HEK293 (cell line): ENCODE measurements around the gene BCL11A.

Experiments
- CTCF ChIA-PET: fragments of 350-600 bp; formaldehyde crosslinking; extraction: SDS; loops from one replicate; lab custom pipeline; 2021; ENCODE audit warnings: antibody characterized with exemption; lab: Yijun Ruan, JAX
- POLR2A ChIA-PET: fragments of 300-600 bp; formaldehyde crosslinking; extraction: SDS; loops from one replicate; lab custom pipeline; 2020; ENCODE audit warnings: antibody characterized with exemption, inconsistent platforms; lab: Yijun Ruan, JAX
- H3K27ac ChIP-seq: fragments of 200-500 bp; sonication (Bioruptor generic); 2 replicates; pipeline ENCODE4 v1.5.1; 2014; ENCODE audit warnings: low read depth, low read length, control low read depth, inconsistent platforms; ENCODE audit errors: extremely low read depth
- H3K36me3 ChIP-seq, 2 experiments: fragments of 200-500 bp in 1 of 2; sonication (Bioruptor generic) in 1 of 2; 1 replicate in 1 of 2; 2 replicates in 1 of 2; pipeline ENCODE4 v1.5.1; 2014 to 2017; ENCODE audit warnings: inconsistent platforms in 2 of 2, low read length in 2 of 2; ENCODE audit not compliant: control insufficient read depth in 2 of 2, insufficient read depth in 1 of 2
- H3K4me1 ChIP-seq: fragments of 200-500 bp; sonication (Bioruptor generic); 2 replicates; pipeline ENCODE4 v1.5.1; 2014; ENCODE audit warnings: mild to moderate bottlenecking, low read length, inconsistent platforms; ENCODE audit not compliant: control insufficient read depth, insufficient read depth
- H3K4me3 ChIP-seq: 2 replicates; pipeline ENCODE4 v1.5.1; 2011; ENCODE audit warnings: low read depth, mild to moderate bottlenecking, control low read depth, low read length, moderate library complexity
- H3K9me3 ChIP-seq: fragments of 200-500 bp; sonication (Bioruptor generic); 2 replicates; pipeline ENCODE4 v1.5.1; 2014; ENCODE audit warnings: low read depth, low read length, inconsistent platforms; ENCODE audit not compliant: control insufficient read depth, insufficient read depth
- EGR2 ChIP-seq: fragments of 450-650 bp; formaldehyde crosslinking; IDR thresholded peaks from 2 replicates; pipeline ENCODE4 v1.5.1; 2016; ENCODE audit warnings: low read depth, missing biosample characterization, missing genetic modification characterization
- GLI2 ChIP-seq: fragments of 450-650 bp; formaldehyde crosslinking; IDR thresholded peaks from 2 replicates; pipeline ENCODE4; 2017; ENCODE audit warnings: missing biosample characterization, missing genetic modification characterization, low read depth, borderline replicate concordance
- OSR2 ChIP-seq: fragments of 450-650 bp; formaldehyde crosslinking; IDR thresholded peaks from 2 replicates; pipeline ENCODE4 v1.5.1; 2016; ENCODE audit warnings: missing biosample characterization, missing genetic modification characterization
- PRDM1 ChIP-seq: fragments of 450-650 bp; formaldehyde crosslinking; IDR thresholded peaks from 2 replicates; pipeline ENCODE4; 2016; ENCODE audit warnings: missing biosample characterization, missing genetic modification characterization
- SCRT1 ChIP-seq: fragments of 450-650 bp; formaldehyde crosslinking; IDR thresholded peaks from 2 replicates; pipeline ENCODE4 v1.5.1; 2016; ENCODE audit warnings: missing biosample characterization, missing genetic modification characterization, borderline replicate concordance
- YY1 ChIP-seq: fragments of 450-650 bp; formaldehyde crosslinking; IDR thresholded peaks from 2 replicates; pipeline ENCODE4 v1.5.1; 2018; ENCODE audit warnings: missing biosample characterization, missing genetic modification characterization
- ZFHX2 ChIP-seq: fragments of 450-650 bp; formaldehyde crosslinking; conservative IDR thresholded peaks from 2 replicates; pipeline ENCODE4 v1.5.1; 2016; ENCODE audit warnings: missing biosample characterization, missing genetic modification characterization
- ZNF223 ChIP-seq: fragments of 450-650 bp; formaldehyde crosslinking; IDR thresholded peaks from 2 replicates; pipeline ENCODE4 v1.5.1; 2016; ENCODE audit warnings: missing biosample characterization, missing genetic modification characterization
- ZNF23 ChIP-seq: fragments of 450-650 bp; formaldehyde crosslinking; IDR thresholded peaks from 2 replicates; pipeline ENCODE4 v1.5.1; 2016; ENCODE audit warnings: missing biosample characterization, missing genetic modification characterization, borderline replicate concordance
- ZNF335 ChIP-seq: fragments of 450-650 bp; formaldehyde crosslinking; conservative IDR thresholded peaks from 2 replicates; pipeline ENCODE4 v1.5.1; 2016; ENCODE audit warnings: missing biosample characterization, missing genetic modification characterization
- ZNF585B ChIP-seq: fragments of 450-650 bp; formaldehyde crosslinking; IDR thresholded peaks from 2 replicates; pipeline ENCODE4 v1.5.1; 2016; ENCODE audit warnings: missing biosample characterization, missing genetic modification characterization
- ZNF600 ChIP-seq: fragments of 450-650 bp; formaldehyde crosslinking; IDR thresholded peaks from 2 replicates; pipeline ENCODE4 v1.5.1; 2016; ENCODE audit warnings: missing biosample characterization, missing genetic modification characterization
- ZNF629 ChIP-seq: fragments of 450-650 bp; formaldehyde crosslinking; IDR thresholded peaks from 2 replicates; pipeline ENCODE4 v1.5.1; 2017; ENCODE audit warnings: missing biosample characterization, missing genetic modification characterization
- ZNF777 ChIP-seq: fragments of 450-650 bp; formaldehyde crosslinking; IDR thresholded peaks from 2 replicates; pipeline ENCODE4 v1.5.1; 2017; ENCODE audit warnings: missing biosample characterization, missing genetic modification characterization, borderline replicate concordance
- ZSCAN23 ChIP-seq: fragments of 450-650 bp; formaldehyde crosslinking; IDR thresholded peaks from 2 replicates; pipeline ENCODE4 v1.5.1; 2016; ENCODE audit warnings: missing biosample characterization, missing genetic modification characterization
- ZXDB ChIP-seq: fragments of 450-650 bp; formaldehyde crosslinking; IDR thresholded peaks from 2 replicates; pipeline ENCODE4 v1.5.1; 2016; ENCODE audit warnings: missing biosample characterization, missing genetic modification characterization
- TF ChIP-seq, protein P1 (sequence below): fragments of 450-650 bp; formaldehyde crosslinking; IDR thresholded peaks from 2 replicates; pipeline ENCODE4 v1.5.1; 2016; ENCODE audit warnings: missing biosample characterization, missing genetic modification characterization
- TF ChIP-seq, protein P2 (sequence below): fragments of 450-650 bp; formaldehyde crosslinking; IDR thresholded peaks from 2 replicates; pipeline ENCODE4 v1.5.1; 2016; ENCODE audit warnings: missing biosample characterization, missing genetic modification characterization
- TF ChIP-seq, protein P3 (sequence below): fragments of 450-650 bp; formaldehyde crosslinking; IDR thresholded peaks from 2 replicates; pipeline ENCODE4 v1.5.1; 2017; ENCODE audit warnings: missing biosample characterization, missing genetic modification characterization
- TF ChIP-seq, protein P4 (sequence below): fragments of 450-650 bp; formaldehyde crosslinking; IDR thresholded peaks from 2 replicates; pipeline ENCODE4 v1.5.1; 2016; ENCODE audit warnings: missing biosample characterization, missing genetic modification characterization, low read depth
- TF ChIP-seq, protein P5 (sequence below): fragments of 450-650 bp; formaldehyde crosslinking; IDR thresholded peaks from 2 replicates; pipeline ENCODE4 v1.5.1; 2016; ENCODE audit warnings: missing biosample characterization, missing genetic modification characterization
- TF ChIP-seq, protein P6 (sequence below): fragments of 450-650 bp; formaldehyde crosslinking; IDR thresholded peaks from 2 replicates; pipeline ENCODE4 v1.5.1; 2016; ENCODE audit warnings: missing biosample characterization, missing genetic modification characterization, low read depth

BCL11A gene

DNA sequence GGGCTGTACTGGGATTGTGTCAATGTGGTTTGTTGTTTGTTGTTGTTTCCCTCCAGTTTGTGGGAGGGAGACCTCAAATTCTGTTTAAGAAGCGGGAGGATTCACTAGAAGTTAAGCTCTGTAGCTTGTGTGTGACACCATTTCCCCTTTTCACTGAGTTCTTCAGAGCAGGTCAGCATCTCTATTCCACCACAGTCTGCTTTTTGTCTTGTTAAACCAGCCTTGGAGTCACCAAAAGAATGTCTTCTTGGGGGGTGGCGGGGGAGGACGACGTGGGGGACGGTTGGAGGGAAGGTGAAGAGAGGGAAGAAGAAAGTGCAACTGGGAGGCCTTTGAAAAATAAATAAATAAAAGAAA lies 2.3 kb upstream of the BCL11A start (continued):
- TF ChIP-seq, protein P1, sequence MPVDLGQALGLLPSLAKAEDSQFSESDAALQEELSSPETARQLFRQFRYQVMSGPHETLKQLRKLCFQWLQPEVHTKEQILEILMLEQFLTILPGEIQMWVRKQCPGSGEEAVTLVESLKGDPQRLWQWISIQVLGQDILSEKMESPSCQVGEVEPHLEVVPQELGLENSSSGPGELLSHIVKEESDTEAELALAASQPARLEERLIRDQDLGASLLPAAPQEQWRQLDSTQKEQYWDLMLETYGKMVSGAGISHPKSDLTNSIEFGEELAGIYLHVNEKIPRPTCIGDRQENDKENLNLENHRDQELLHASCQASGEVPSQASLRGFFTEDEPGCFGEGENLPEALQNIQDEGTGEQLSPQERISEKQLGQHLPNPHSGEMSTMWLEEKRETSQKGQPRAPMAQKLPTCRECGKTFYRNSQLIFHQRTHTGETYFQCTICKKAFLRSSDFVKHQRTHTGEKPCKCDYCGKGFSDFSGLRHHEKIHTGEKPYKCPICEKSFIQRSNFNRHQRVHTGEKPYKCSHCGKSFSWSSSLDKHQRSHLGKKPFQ (tag by site-specific recombination) = no peak
- TF ChIP-seq, protein P2, sequence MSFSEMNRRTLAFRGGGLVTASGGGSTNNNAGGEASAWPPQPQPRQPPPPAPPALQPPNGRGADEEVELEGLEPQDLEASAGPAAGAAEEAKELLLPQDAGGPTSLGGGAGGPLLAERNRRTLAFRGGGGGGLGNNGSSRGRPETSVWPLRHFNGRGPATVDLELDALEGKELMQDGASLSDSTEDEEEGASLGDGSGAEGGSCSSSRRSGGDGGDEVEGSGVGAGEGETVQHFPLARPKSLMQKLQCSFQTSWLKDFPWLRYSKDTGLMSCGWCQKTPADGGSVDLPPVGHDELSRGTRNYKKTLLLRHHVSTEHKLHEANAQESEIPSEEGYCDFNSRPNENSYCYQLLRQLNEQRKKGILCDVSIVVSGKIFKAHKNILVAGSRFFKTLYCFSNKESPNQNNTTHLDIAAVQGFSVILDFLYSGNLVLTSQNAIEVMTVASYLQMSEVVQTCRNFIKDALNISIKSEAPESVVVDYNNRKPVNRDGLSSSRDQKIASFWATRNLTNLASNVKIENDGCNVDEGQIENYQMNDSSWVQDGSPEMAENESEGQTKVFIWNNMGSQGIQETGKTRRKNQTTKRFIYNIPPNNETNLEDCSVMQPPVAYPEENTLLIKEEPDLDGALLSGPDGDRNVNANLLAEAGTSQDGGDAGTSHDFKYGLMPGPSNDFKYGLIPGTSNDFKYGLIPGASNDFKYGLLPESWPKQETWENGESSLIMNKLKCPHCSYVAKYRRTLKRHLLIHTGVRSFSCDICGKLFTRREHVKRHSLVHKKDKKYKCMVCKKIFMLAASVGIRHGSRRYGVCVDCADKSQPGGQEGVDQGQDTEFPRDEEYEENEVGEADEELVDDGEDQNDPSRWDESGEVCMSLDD (tag by site-specific recombination) = no peak
- TF ChIP-seq ZNF23 (tag by site-specific recombination) (no peak), YY1 (tag by site-specific recombination) (no peak), ZNF223 (tag by site-specific recombination) (no peak), ZNF600 (peak; percentile 27), ZFHX2 (tag by site-specific recombination) (peak; percentile 32; the same call in 1 of the 2 replicates), SCRT1 (no peak), GLI2 (tag by site-specific recombination) (no peak)
- TF ChIP-seq, protein P3, sequence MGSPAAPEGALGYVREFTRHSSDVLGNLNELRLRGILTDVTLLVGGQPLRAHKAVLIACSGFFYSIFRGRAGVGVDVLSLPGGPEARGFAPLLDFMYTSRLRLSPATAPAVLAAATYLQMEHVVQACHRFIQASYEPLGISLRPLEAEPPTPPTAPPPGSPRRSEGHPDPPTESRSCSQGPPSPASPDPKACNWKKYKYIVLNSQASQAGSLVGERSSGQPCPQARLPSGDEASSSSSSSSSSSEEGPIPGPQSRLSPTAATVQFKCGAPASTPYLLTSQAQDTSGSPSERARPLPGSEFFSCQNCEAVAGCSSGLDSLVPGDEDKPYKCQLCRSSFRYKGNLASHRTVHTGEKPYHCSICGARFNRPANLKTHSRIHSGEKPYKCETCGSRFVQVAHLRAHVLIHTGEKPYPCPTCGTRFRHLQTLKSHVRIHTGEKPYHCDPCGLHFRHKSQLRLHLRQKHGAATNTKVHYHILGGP (tag by site-specific recombination) = no peak
- TF ChIP-seq, protein P4, sequence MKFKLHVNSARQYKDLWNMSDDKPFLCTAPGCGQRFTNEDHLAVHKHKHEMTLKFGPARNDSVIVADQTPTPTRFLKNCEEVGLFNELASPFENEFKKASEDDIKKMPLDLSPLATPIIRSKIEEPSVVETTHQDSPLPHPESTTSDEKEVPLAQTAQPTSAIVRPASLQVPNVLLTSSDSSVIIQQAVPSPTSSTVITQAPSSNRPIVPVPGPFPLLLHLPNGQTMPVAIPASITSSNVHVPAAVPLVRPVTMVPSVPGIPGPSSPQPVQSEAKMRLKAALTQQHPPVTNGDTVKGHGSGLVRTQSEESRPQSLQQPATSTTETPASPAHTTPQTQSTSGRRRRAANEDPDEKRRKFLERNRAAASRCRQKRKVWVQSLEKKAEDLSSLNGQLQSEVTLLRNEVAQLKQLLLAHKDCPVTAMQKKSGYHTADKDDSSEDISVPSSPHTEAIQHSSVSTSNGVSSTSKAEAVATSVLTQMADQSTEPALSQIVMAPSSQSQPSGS (tag by site-specific recombination) = no peak

DNA sequence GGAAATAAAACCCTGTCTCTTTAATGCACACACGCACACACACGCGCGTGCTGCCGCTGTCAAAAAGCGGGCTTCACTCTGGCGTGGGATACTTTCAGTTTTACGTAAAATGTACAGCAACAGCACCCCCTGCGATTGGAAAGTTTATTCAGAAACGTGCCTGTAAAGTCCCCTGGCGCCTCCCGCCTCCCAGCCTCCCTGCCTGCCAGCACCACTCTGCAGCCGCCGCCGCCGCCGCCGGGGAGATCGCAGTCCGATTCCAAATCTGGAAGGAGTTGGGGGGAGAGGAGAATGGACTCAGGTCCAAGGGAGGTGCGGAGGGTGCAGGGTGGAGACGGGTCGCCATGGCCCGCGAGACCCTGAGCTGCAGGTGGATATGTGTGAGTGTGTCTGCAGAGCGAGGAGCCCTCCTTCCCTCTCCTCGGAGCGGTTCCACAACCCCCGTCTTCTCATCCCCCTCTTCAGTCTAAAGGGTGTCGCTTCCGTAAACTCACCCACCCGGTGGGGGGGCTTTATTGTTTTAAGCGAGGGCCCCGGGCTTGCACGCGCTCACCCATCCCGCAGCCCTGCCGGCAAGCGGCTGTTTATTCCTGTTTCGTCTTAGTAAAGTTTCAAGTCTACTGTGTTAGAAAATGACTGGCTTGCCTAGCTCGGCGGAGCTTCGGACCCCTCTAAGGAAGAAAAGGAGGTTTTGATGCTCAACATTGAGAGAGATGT lies 1.8 kb upstream of the BCL11A start:
- H3K9me3 ChIP-seq = no peaks in the 10 kb centered on the region
- POLR2A ChIA-PET = interaction anchor here (1.0 kb wide), 1 partner anchor 14 kb away, joined by 6 read pairs; no protein-coding TSS in a partner anchor
- CTCF ChIA-PET = interaction anchor here (0.8 to 3.3 kb wide), 3 partner anchors 11 to 25 kb away, joined by 3 to 16 read pairs (median 8); no protein-coding TSS in a partner anchor
- peak overlapping the region; percentile 98 for H3K27ac ChIP-seq
- peak overlapping the region; percentile 77 for H3K4me3 ChIP-seq
- peaks cover 13% of the 10 kb centered on the region; the same call in 1 of the 2 replicates for H3K4me1 ChIP-seq
- no peaks in the 10 kb centered on the region for H3K36me3 ChIP-seq
- no peak for TF ChIP-seq ZSCAN23 (tag by site-specific recombination)
- TF ChIP-seq EGR2 (tag by site-specific recombination) = no peak
- peak; percentile 74 for TF ChIP-seq ZNF629
- TF ChIP-seq ZXDB = no peak
- peak; percentile 72 for TF ChIP-seq ZNF335 (tag by site-specific recombination)
- TF ChIP-seq PRDM1 (tag by site-specific recombination) = peak; percentile 57
- TF ChIP-seq, protein P5, sequence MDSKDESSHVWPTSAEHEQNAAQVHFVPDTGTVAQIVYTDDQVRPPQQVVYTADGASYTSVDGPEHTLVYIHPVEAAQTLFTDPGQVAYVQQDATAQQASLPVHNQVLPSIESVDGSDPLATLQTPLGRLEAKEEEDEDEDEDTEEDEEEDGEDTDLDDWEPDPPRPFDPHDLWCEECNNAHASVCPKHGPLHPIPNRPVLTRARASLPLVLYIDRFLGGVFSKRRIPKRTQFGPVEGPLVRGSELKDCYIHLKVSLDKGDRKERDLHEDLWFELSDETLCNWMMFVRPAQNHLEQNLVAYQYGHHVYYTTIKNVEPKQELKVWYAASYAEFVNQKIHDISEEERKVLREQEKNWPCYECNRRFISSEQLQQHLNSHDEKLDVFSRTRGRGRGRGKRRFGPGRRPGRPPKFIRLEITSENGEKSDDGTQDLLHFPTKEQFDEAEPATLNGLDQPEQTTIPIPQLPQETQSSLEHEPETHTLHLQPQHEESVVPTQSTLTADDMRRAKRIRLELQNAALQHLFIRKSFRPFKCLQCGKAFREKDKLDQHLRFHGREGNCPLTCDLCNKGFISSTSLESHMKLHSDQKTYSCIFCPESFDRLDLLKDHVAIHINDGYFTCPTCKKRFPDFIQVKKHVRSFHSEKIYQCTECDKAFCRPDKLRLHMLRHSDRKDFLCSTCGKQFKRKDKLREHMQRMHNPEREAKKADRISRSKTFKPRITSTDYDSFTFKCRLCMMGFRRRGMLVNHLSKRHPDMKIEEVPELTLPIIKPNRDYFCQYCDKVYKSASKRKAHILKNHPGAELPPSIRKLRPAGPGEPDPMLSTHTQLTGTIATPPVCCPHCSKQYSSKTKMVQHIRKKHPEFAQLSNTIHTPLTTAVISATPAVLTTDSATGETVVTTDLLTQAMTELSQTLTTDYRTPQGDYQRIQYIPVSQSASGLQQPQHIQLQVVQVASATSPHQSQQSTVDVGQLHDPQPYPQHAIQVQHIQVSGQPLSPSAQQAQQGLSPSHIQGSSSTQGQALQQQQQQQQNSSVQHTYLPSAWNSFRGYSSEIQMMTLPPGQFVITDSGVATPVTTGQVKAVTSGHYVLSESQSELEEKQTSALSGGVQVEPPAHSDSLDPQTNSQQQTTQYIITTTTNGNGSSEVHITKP (tag by site-specific recombination) = peak; percentile 100
- no peak for TF ChIP-seq ZNF585B (tag by site-specific recombination)
- TF ChIP-seq, protein P6, sequence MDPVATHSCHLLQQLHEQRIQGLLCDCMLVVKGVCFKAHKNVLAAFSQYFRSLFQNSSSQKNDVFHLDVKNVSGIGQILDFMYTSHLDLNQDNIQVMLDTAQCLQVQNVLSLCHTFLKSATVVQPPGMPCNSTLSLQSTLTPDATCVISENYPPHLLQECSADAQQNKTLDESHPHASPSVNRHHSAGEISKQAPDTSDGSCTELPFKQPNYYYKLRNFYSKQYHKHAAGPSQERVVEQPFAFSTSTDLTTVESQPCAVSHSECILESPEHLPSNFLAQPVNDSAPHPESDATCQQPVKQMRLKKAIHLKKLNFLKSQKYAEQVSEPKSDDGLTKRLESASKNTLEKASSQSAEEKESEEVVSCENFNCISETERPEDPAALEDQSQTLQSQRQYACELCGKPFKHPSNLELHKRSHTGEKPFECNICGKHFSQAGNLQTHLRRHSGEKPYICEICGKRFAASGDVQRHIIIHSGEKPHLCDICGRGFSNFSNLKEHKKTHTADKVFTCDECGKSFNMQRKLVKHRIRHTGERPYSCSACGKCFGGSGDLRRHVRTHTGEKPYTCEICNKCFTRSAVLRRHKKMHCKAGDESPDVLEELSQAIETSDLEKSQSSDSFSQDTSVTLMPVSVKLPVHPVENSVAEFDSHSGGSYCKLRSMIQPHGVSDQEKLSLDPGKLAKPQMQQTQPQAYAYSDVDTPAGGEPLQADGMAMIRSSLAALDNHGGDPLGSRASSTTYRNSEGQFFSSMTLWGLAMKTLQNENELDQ (tag by site-specific recombination) = no peak
- peak; percentile 56 for TF ChIP-seq OSR2
- TF ChIP-seq ZNF777 (tag by site-specific recombination) = no peak
